ENCODE data around the gene TRHDE. TPM values are rescaled to one million over a fixed set of nuclear protein-coding genes. Genes with fewer than 3 reads are reported as not detected.

The TRHDE gene
- total RNA-seq, 1 experiment from 2014 or later = 9.5 TPM

GRCh38 chr12:72273499-72273837 lies 1.3 kb downstream of the TRHDE start:
- DNase-seq (ENCODE audit: low read depth) = no peak

GRCh38 chr12:72273851-72274351 lies 1.7 kb downstream of the TRHDE start:
- DNase-seq (ENCODE audit: low read depth) = no peak

GRCh38 chr12:72274931-72275330 lies 2.8 kb downstream of the TRHDE start:
- DNase-seq (ENCODE audit: low read depth) = no peak

- no peak for DNase-seq (ENCODE audit: low read depth)
Observed at GRCh38 chr12:72275526-72275925, 3.4 kb downstream of the TRHDE start.

GRCh38 chr12:72276181-72276805 lies 4.1 kb downstream of the TRHDE start:
- DNase-seq (ENCODE audit: low read depth) = no peak

- peak; percentile 53 for DNase-seq (ENCODE audit: low read depth)
Observed at GRCh38 chr12:72277415-72277814, 5.2 kb downstream of the TRHDE start.

- no peak for DNase-seq (ENCODE audit: low read depth)
Observed at GRCh38 chr12:72278894-72279293, 6.7 kb downstream of the TRHDE start.

GRCh38 chr12:72281126-72281525 lies 9.0 kb downstream of the TRHDE start:
- DNase-seq (ENCODE audit: low read depth) = peak; percentile 78

GRCh38 chr12:72282721-72283120 lies 10.6 kb downstream of the TRHDE start:
- peak; percentile 63 for DNase-seq (ENCODE audit: low read depth)

GRCh38 chr12:72285861-72286260 lies 13.7 kb downstream of the TRHDE start:
- no peak for DNase-seq (ENCODE audit: low read depth)

GRCh38 chr12:72286526-72286925 lies 14.4 kb downstream of the TRHDE start:
- no peak for DNase-seq (ENCODE audit: low read depth)

- DNase-seq (ENCODE audit: low read depth) = no peak
Observed at GRCh38 chr12:72288436-72288835, 16.3 kb downstream of the TRHDE start.

GRCh38 chr12:72288911-72289310 lies 16.7 kb downstream of the TRHDE start:
- no peak for DNase-seq (ENCODE audit: low read depth)

GRCh38 chr12:72289633-72290032 lies 17.5 kb downstream of the TRHDE start:
- peak; percentile 33 for DNase-seq (ENCODE audit: low read depth)

GRCh38 chr12:72291175-72291574 lies 19.0 kb downstream of the TRHDE start:
- no peak for DNase-seq (ENCODE audit: low read depth)

- no peak for DNase-seq (ENCODE audit: low read depth)
Observed at GRCh38 chr12:72293701-72294100, 21.5 kb downstream of the TRHDE start.

GRCh38 chr12:72295101-72295500 lies 22.9 kb downstream of the TRHDE start:
- DNase-seq (ENCODE audit: low read depth) = peak; percentile 58

- peak; percentile 71 for DNase-seq (ENCODE audit: low read depth)
Observed at GRCh38 chr12:72295744-72296143, 23.6 kb downstream of the TRHDE start.

GRCh38 chr12:72296389-72296788 lies 24.2 kb downstream of the TRHDE start:
- DNase-seq (ENCODE audit: low read depth) = peak; percentile 96

GRCh38 chr12:72297666-72298065 lies 25.5 kb downstream of the TRHDE start:
- DNase-seq (ENCODE audit: low read depth) = no peak

GRCh38 chr12:72300728-72301127 lies 28.6 kb downstream of the TRHDE start:
- no peak for DNase-seq (ENCODE audit: low read depth)

GRCh38 chr12:72304751-72305150 lies 32.6 kb downstream of the TRHDE start:
- DNase-seq (ENCODE audit: low read depth) = no peak

- no peak for DNase-seq (ENCODE audit: low read depth)
Observed at GRCh38 chr12:72307229-72307628, 35.1 kb downstream of the TRHDE start.

- DNase-seq (ENCODE audit: low read depth) = no peak
Observed at GRCh38 chr12:72311946-72312345, 39.8 kb downstream of the TRHDE start.
